Neural progenitor cell (in vitro differentiated cells): Measurements from ENCODE around the gene ARHGAP31. TPM values are rescaled to one million over a fixed set of nuclear protein-coding genes. Genes with fewer than 3 reads are reported as not detected.

Experiments
- DNase-seq: peaks from one replicate; pipeline ENCODE4 v3.0.0-alpha.2; 2016; ENCODE audit warnings: low spot score
- H2AFZ ChIP-seq: fragments of 200-600 bp; sonication (generic); replicated peaks from 2 replicates; pipeline ENCODE4 v1.6.1; 2016; ENCODE audit warnings: antibody characterized with exemption
- H3F3A ChIP-seq: fragments of 200-600 bp; sonication (generic); 2 replicates; pipeline ENCODE4 v1.6.1; 2016; ENCODE audit warnings: antibody characterized with exemption, low read depth
- H3K27ac ChIP-seq: fragments of 200-600 bp; sonication (generic); 2 replicates; pipeline ENCODE4 v1.5.1; 2016; ENCODE audit warnings: mild to moderate bottlenecking
- H3K27me3 ChIP-seq: fragments of 200-600 bp; sonication (generic); 2 replicates; pipeline ENCODE4 v1.6.1; 2016; ENCODE audit warnings: mild to moderate bottlenecking, moderate library complexity
- H3K36me3 ChIP-seq: fragments of 200-600 bp; sonication (generic); 2 replicates; pipeline ENCODE4 v1.5.1; 2016
- H3K4me1 ChIP-seq: fragments of 200-600 bp; sonication (generic); 2 replicates; pipeline ENCODE4 v1.6.1; 2016; ENCODE audit warnings: mixed run types
- H3K4me2 ChIP-seq: fragments of 200-600 bp; sonication (generic); 2 replicates; pipeline ENCODE4 v1.6.1; 2016
- H3K4me3 ChIP-seq: fragments of 200-600 bp; sonication (generic); 2 replicates; pipeline ENCODE4 v1.5.1; 2016
- H3K79me2 ChIP-seq: fragments of 200-600 bp; sonication (generic); 2 replicates; pipeline ENCODE4 v1.6.1; 2016; ENCODE audit warnings: low read depth
- H3K9ac ChIP-seq: fragments of 200-600 bp; sonication (generic); 2 replicates; pipeline ENCODE4 v1.6.1; 2016
- H3K9me3 ChIP-seq: fragments of 200-600 bp; sonication (generic); 2 replicates; pipeline ENCODE4 v1.5.1; 2016; ENCODE audit warnings: low read depth
- H4K20me1 ChIP-seq: fragments of 200-600 bp; sonication (generic); 2 replicates; pipeline ENCODE4 v1.6.1; 2016; ENCODE audit warnings: low read depth
- H3K27ac Mint-ChIP-seq: 3 replicates; pipeline ENCODE4 v1.8.0; 2021; ENCODE audit warnings: mixed read lengths
- H3K27me3 Mint-ChIP-seq: 2 replicates; pipeline ENCODE4 v1.8.0; 2022; ENCODE audit warnings: low read depth, mild to moderate bottlenecking, inconsistent platforms, moderate library complexity, mixed read lengths; ENCODE audit not compliant: insufficient read depth
- H3K36me3 Mint-ChIP-seq: 3 replicates; pipeline ENCODE4 v1.8.0; 2021; ENCODE audit warnings: mixed read lengths
- H3K4me1 Mint-ChIP-seq: 3 replicates; pipeline ENCODE4 v1.8.0; 2021; ENCODE audit warnings: mixed read lengths
- H3K4me3 Mint-ChIP-seq: 3 replicates; pipeline ENCODE4 v1.8.0; 2021; ENCODE audit warnings: mild to moderate bottlenecking, moderate library complexity, mixed read lengths
- H3K9me3 Mint-ChIP-seq: 3 replicates; pipeline ENCODE4 v1.8.0; 2020; ENCODE audit warnings: mixed read lengths
- CTCF ChIP-seq: fragments of 200-600 bp; sonication (generic); IDR thresholded peaks from 2 replicates; pipeline ENCODE4 v1.5.1; 2017; ENCODE audit warnings: antibody characterized with exemption, mild to moderate bottlenecking
- EZH2 ChIP-seq: fragments of 200-600 bp; sonication (generic); IDR thresholded peaks from 2 replicates; pipeline ENCODE4 v1.6.1; 2017; ENCODE audit warnings: antibody characterized with exemption, mild to moderate bottlenecking, moderate library complexity
- EZH2phosphoT487 ChIP-seq: fragments of 200-600 bp; sonication (generic); IDR thresholded peaks from 2 replicates; pipeline ENCODE4 v1.6.1; 2017; ENCODE audit warnings: antibody characterized with exemption
- total RNA-seq: library from RNA; depleted of rRNA; stranded (reverse); fragments of >200 nt; gene quantifications from 2 replicates; pipeline ENCODE4 v1.2.3, GENCODE V29; 2015; ENCODE audit warnings: low replicate concordance

Gene ARHGAP31
- total RNA-seq, 1 donor from 2014 or later: 0.13 TPM

GRCh38 chr3:119428538-119428937, 134.4 kb downstream of the ARHGAP31 start:
- no peaks in the 10 kb centered on the region for H3K79me2 ChIP-seq
- peaks cover 46% of the 10 kb centered on the region for H3K36me3 Mint-ChIP-seq
- no peak overlapping the region for H3K9ac ChIP-seq
- peaks cover 38% of the 10 kb centered on the region for H3K9me3 ChIP-seq
- H3K4me2 ChIP-seq: no peak overlapping the region
- no peak overlapping the region for H3K4me3 Mint-ChIP-seq
- no peak overlapping the region for H3K27ac ChIP-seq
- peaks cover 58% of the 10 kb centered on the region for H3K9me3 Mint-ChIP-seq
- H3K27me3 Mint-ChIP-seq: no peaks in the 10 kb centered on the region
- no peak overlapping the region for H3K27ac Mint-ChIP-seq
- H3K4me1 Mint-ChIP-seq: no peaks in the 10 kb centered on the region
- H3K4me1 ChIP-seq: no peaks in the 10 kb centered on the region
- no peak overlapping the region for H2AFZ ChIP-seq
- peaks cover 6% of the 10 kb centered on the region for H3F3A ChIP-seq
- H4K20me1 ChIP-seq: no peaks in the 10 kb centered on the region
- TF ChIP-seq EZH2phosphoT487: no peak
- peak; percentile 36 for TF ChIP-seq CTCF
- no peak for TF ChIP-seq EZH2
- DNase-seq: no peak
- H3K27me3 ChIP-seq: no peaks in the 10 kb centered on the region
- H3K4me3 ChIP-seq: no peak overlapping the region
- H3K36me3 ChIP-seq: peaks cover 64% of the 10 kb centered on the region

GRCh38 chr3:119433613-119434325, 139.6 kb downstream of the ARHGAP31 start:
- H3K27me3 ChIP-seq: no peaks in the 10 kb centered on the region
- H3K4me1 Mint-ChIP-seq: no peaks in the 10 kb centered on the region
- H3K4me3 Mint-ChIP-seq: no peak overlapping the region
- peaks cover 2% of the 10 kb centered on the region for H3F3A ChIP-seq
- no peak overlapping the region for H3K27ac Mint-ChIP-seq
- H3K36me3 ChIP-seq: peaks cover 45% of the 10 kb centered on the region
- H3K4me1 ChIP-seq: no peaks in the 10 kb centered on the region
- no peak overlapping the region for H3K27ac ChIP-seq
- H3K9ac ChIP-seq: no peak overlapping the region
- DNase-seq: no peak
- TF ChIP-seq CTCF: no peak
- no peak for TF ChIP-seq EZH2phosphoT487
- no peak for TF ChIP-seq EZH2
- H4K20me1 ChIP-seq: no peaks in the 10 kb centered on the region
- H3K27me3 Mint-ChIP-seq: peaks cover 2% of the 10 kb centered on the region
- H3K4me2 ChIP-seq: no peak overlapping the region
- peaks cover 68% of the 10 kb centered on the region for H3K36me3 Mint-ChIP-seq
- no peak overlapping the region for H3K4me3 ChIP-seq
- H3K9me3 Mint-ChIP-seq: peaks cover 14% of the 10 kb centered on the region
- H2AFZ ChIP-seq: no peak overlapping the region
- peaks cover 4% of the 10 kb centered on the region for H3K9me3 ChIP-seq
- no peaks in the 10 kb centered on the region for H3K79me2 ChIP-seq

GRCh38 chr3:119434703-119435102, 140.5 kb downstream of the ARHGAP31 start:
- Mint-ChIP-seq H3K4me3 (no peak overlapping the region), H3K9me3 (peaks cover 7% of the 10 kb centered on the region), H3K27ac (no peak overlapping the region), H3K27me3 (peaks cover 2% of the 10 kb centered on the region), H3K36me3 (peaks cover 61% of the 10 kb centered on the region), H3K4me1 (no peaks in the 10 kb centered on the region)
- Histone ChIP-seq H3K79me2 (no peaks in the 10 kb centered on the region), H3K27ac (no peak overlapping the region), H3K4me2 (no peak overlapping the region), H3K36me3 (peaks cover 36% of the 10 kb centered on the region), H3K9ac (no peak overlapping the region), H3K4me3 (no peak overlapping the region), H2AFZ (no peak overlapping the region), H3K9me3 (no peaks in the 10 kb centered on the region), H3K27me3 (no peaks in the 10 kb centered on the region), H3F3A (no peaks in the 10 kb centered on the region), H4K20me1 (no peaks in the 10 kb centered on the region), H3K4me1 (no peaks in the 10 kb centered on the region)
- no peak for DNase-seq
- no peak for TF ChIP-seq EZH2phosphoT487
- TF ChIP-seq CTCF: peak; percentile 11
